ENCODE results near the gene SETD2.

The SETD2 gene

GRCh38 chr3:46984591-46985459 lies 179.1 kb downstream of the SETD2 start:
- no peak for DNase-seq (ENCODE audit: low spot score)

DNA sequence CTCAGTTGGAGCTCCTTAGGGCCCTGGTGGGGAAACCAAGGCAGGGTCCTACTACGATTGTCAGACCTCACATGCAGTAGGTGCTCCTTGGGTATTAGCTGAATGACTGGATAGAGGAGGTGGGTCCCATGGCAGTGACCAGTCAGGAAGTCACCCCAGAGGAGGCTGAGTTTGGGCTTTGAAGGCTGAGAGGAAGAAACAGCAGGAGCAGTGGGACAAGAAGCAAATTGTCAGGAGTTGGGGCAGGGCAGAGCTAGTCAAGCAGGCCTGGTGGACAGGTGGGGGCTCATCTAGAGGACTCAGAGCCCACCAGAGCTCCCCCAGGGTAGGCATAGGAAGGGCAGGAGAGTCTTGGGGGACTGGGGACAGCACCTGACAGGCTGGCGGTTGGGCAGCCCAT lies 181.4 kb downstream of the SETD2 start:
- DNase-seq (ENCODE audit: low spot score) = no peak

DNA sequence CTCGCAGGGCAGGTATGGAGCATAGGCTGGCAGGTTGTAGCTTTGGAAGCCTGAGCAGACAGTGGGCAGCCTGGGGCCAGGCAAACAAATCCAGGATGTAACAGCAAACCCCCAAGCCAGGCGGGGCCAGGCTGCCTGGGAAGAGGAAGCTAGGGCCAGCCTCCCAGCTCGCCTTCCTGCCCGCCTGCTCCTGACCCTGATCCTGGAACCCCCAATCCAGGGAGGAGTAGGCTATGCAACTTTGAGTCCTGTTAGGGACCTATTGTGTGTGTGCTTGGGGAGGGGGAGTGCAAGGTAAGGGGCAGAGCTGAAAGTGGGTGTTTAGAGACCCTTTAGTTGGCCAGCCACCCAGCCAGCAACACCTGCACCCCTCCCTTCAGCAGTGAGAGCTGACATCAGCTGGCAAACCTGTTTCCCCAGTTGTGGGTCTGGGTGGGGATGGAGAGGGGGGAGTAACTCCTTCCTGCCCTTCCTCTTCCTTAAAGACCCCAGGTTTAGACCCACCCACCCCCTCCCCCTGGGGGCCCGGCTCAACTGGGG lies 181.9 kb downstream of the SETD2 start:
- DNase-seq (ENCODE audit: low spot score) = no peak

- peak; percentile 36 for DNase-seq (ENCODE audit: low spot score)
These were observed 183.9 kb downstream of the SETD2 start for GRCh38 chr3:46979958-46980497.

DNA sequence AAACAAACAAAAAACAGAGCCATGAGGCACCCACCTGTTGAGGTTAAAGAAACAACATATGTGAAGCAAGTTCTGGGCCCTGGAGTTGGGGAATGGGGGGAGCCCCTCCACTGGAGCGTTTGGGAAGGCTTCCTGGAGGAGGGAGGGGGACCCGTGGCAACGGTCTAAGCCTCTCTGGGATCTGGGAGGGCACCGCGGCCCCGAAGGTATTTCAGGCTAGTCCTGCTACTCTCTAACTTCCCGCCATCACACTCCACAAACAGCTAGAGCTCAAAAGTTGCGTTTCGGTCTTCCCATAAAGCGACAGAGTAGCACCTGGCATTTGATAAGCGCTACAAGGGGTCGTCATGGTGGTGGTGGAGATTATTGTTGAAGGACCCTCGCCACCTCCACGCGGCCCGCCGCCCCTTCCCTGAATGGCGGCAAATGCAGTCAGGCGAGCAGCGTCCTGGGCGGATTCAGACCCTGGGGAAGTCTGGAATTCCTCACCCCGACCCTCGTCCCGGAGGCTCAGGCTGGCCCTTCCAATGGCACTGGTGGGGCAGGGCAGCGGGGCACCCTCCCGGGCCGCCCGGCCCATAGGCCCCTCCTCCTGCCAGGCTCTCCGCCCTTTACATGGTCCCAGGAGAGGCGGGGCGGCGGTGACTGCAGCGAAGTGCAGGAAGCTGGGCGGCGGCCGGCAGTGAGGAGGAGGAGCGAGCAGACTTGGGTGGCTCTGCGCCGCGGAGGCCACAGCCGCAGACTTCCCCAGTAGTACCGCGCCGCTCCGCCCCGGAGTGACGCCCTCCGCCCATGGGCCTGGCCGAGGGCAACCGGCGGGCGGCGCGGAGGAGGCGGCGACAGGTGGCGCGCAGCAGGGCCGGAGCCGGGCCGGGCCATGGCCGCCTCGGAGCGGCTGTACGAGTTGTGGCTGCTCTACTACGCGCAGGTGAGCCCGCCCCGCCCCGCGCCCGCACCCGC lies 184.6 kb downstream of the SETD2 start, which contains the start of gene NBEAL2:
TSS of gene NBEAL2 (plus strand) at position 682 of the 960 bp plus-strand sequence. CDS start at position 878, 196 bp downstream.
- DNase-seq (ENCODE audit: low spot score) = peak; percentile 96

DNA sequence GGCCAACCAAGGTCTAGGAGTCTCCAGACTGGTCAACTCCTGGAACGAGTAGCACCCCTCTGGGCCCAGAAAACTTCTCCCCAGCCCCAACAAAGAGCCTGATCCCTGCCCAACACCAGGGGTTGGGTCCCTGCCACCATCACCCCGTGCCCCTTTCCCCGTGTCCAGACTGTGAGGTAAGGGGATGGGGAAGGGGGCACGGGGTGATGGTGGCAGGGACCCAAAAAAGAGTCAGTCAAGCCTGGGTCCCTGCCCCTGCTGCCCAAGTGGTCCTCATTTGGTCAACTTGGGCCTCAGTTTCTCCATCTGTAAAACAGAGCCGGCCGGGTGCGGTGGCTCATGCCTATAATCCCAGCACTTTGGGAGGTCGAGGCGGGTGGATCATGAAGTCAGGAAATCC lies 185.5 kb downstream of the SETD2 start:
- DNase-seq (ENCODE audit: low spot score) = no peak

- DNase-seq (ENCODE audit: low spot score) = no peak
These were observed 186.1 kb downstream of the SETD2 start for GRCh38 chr3:46977811-46978195.

GRCh38 chr3:46976326-46977190 lies 187.4 kb downstream of the SETD2 start, which contains the start of gene CCDC12:
Gene CCDC12, minus strand, starts transcription at chr3:46976745. Its CDS starts 13 bp downstream, at chr3:46976732.
- DNase-seq (ENCODE audit: low spot score) = peak; percentile 100

DNA sequence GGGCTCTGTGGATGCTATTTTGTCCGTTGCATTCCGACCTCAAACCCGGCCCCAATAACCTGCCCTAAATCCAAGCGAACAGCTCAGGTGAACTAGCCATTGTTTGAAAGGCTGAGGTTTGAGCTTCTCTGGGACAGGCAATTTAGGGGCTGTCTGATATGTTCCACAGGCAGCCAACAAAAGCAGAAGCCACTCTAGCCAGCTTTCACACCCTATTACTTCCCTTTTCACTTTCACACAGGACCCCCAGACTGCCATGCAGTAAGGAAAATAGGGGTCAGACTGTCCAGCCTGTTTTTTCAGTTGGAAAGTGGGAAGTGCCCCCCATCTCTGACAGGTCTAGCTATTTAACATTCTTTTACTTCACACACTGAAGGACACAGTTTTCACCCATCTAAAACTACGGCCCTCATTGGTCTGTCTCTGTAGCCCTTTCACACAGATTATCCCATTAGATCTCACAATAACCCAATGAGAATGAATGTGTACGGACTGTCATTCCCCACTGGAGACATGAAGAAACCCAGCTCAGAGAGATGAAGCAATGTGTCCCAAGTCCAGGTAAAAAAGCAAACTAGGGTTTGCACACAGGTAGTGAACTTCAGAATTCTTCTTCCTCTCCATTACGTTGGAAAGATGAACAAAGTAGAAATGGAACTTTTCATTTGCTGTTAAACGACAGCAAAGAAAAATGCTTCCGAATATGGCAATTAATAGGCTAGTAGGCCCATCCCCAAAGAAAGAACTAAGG lies 189.3 kb downstream of the SETD2 start:
- DNase-seq (ENCODE audit: low spot score) = no peak

DNA sequence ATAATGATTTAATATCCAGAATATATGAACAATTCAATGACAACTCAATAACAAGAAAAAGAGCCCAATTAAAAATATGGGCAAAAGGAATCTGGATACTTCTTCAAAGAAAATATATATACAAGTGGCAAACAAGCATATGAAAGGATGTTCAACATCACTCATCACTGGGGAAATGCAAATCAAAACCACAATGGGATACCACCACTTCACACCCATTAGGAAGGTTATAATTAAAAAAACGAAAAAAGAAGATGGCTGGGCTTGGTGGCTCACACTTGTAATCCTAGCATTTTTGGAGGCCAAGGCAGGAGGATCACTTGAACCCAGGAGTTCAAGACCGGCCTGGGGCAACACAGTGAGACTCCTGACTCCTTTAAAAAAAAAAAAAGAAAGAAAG lies 191.5 kb downstream of the SETD2 start:
- DNase-seq (ENCODE audit: low spot score) = no peak

GRCh38 chr3:46971742-46972141 lies 192.2 kb downstream of the SETD2 start:
- DNase-seq (ENCODE audit: low spot score) = no peak

- no peak for DNase-seq (ENCODE audit: low spot score)
These were observed 192.8 kb downstream of the SETD2 start for GRCh38 chr3:46971151-46971550.

- no peak for DNase-seq (ENCODE audit: low spot score)
These were observed 193.4 kb downstream of the SETD2 start for GRCh38 chr3:46970391-46971091.

DNA sequence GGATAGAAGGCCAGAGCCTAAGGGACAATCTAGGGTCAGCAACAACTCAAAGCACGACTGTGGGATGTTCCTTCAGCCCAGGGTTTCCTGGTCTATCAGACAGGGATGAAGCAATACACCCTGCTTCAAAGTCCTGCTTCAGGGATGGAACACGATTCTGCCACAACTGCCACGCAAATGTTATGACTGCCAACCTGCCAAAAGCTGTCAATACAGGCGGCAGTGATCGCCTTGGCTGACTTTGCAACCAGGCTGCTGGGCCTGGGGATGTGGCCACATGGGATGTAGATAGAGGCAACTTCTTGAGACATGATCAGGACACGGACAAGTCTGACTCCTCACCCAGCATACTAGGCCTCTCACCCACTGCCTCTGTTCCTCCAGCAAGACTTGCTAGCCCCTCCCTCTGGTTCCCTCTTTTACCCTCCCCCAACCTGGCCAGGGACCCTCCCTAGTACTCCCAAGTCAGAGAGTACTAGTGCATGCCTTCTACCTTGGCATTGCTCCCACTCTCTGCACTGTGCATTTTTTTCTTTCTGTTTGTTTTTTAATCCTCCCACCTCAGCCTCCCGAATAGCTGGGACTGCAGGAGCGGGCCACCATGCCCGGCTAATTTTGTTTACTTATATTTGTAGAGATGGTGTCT lies 195.0 kb downstream of the SETD2 start:
- no peak for DNase-seq (ENCODE audit: low spot score)

GRCh38 chr3:46966811-46967210 lies 197.1 kb downstream of the SETD2 start:
- no peak for DNase-seq (ENCODE audit: low spot score)
